Measurements from ENCODE around the gene RTP2. TPM values are rescaled to one million over a fixed set of nuclear protein-coding genes. Genes with fewer than 3 reads are reported as not detected.
A peak's percentile ranks its signal among the peaks of the same experiment; 100 is the strongest.

RTP2 gene
- not detected in 2 replicates for total RNA-seq (2014; rRNA removed; shearing (Covaris generic); ENCODE audit: low replicate concordance)

GRCh38 chr3:187702507-187703033 is at the start of gene RTP2:
TSS of gene RTP2 (minus strand) at chr3:187702557. CDS start at chr3:187702128, 429 bp downstream.
- Histone ChIP-seq H3K9me3 (no peaks in the 10 kb centered on the region), H3K4me3 (no peak within 1 kb of the TSS), H3K36me3 (no peaks in the 10 kb centered on the region), H3K27me3 (no peaks in the 10 kb centered on the region)
- DNase-seq = peak; percentile 60

- DNase-seq = no peak
- Histone ChIP-seq H3K27me3 (no peaks in the 10 kb centered on the region), H3K9me3 (no peaks in the 10 kb centered on the region), H3K36me3 (no peaks in the 10 kb centered on the region), H3K4me3 (no peak overlapping the region)
Measured at GRCh38 chr3:187750513-187751123, 48.3 kb upstream of the RTP2 start.

- Histone ChIP-seq H3K4me3 (no peak overlapping the region), H3K27me3 (no peaks in the 10 kb centered on the region), H3K36me3 (no peaks in the 10 kb centered on the region), H3K9me3 (no peaks in the 10 kb centered on the region)
- DNase-seq = no peak
Measured at GRCh38 chr3:187750006-187750512, 47.7 kb upstream of the RTP2 start.

- Histone ChIP-seq H3K9me3 (no peaks in the 10 kb centered on the region), H3K36me3 (no peaks in the 10 kb centered on the region), H3K4me3 (no peak overlapping the region), H3K27me3 (no peaks in the 10 kb centered on the region)
- DNase-seq = peak; percentile 84
Measured at GRCh38 chr3:187748050-187748481, 45.7 kb upstream of the RTP2 start.

GRCh38 chr3:187747506-187747905 is 45.1 kb upstream of the RTP2 start:
- Histone ChIP-seq H3K4me3 (no peak overlapping the region), H3K9me3 (no peaks in the 10 kb centered on the region), H3K36me3 (no peaks in the 10 kb centered on the region), H3K27me3 (no peaks in the 10 kb centered on the region)
- no peak for DNase-seq

GRCh38 chr3:187746442-187747281 is 44.3 kb upstream of the RTP2 start:
- DNase-seq = no peak
- Histone ChIP-seq H3K36me3 (no peaks in the 10 kb centered on the region), H3K4me3 (peak overlapping the region; percentile 66), H3K27me3 (no peaks in the 10 kb centered on the region), H3K9me3 (no peaks in the 10 kb centered on the region)

- Histone ChIP-seq H3K27me3 (no peaks in the 10 kb centered on the region), H3K36me3 (no peaks in the 10 kb centered on the region), H3K9me3 (no peaks in the 10 kb centered on the region), H3K4me3 (peak overlapping the region; percentile 66)
- no peak for DNase-seq
Measured at GRCh38 chr3:187746059-187746441, 43.7 kb upstream of the RTP2 start.

GRCh38 chr3:187745201-187746058 is 43.1 kb upstream of the RTP2 start, which contains the start of gene BCL6:
TSS of gene BCL6 (minus strand) at chr3:187745468. CDS start at chr3:187733693, 11,775 bp downstream.
- DNase-seq = peak; percentile 90
- no peaks in the 10 kb centered on the region for H3K9me3 ChIP-seq
- peak within 1 kb of the TSS; percentile 66 for H3K4me3 ChIP-seq
- no peaks in the 10 kb centered on the region for H3K36me3 ChIP-seq
- H3K27me3 ChIP-seq = no peaks in the 10 kb centered on the region

GRCh38 chr3:187744169-187745151 is 42.1 kb upstream of the RTP2 start:
- Histone ChIP-seq H3K36me3 (no peaks in the 10 kb centered on the region), H3K27me3 (no peaks in the 10 kb centered on the region), H3K9me3 (no peaks in the 10 kb centered on the region), H3K4me3 (peak overlapping the region; percentile 66)
- DNase-seq = peak; percentile 64

- H3K9me3 ChIP-seq = no peaks in the 10 kb centered on the region
- no peaks in the 10 kb centered on the region for H3K27me3 ChIP-seq
- no peaks in the 10 kb centered on the region for H3K36me3 ChIP-seq
- H3K4me3 ChIP-seq = peak overlapping the region; percentile 66
- peak; percentile 39 for DNase-seq
Measured at GRCh38 chr3:187743195-187744141, 41.1 kb upstream of the RTP2 start.

- Histone ChIP-seq H3K4me3 (peak overlapping the region; percentile 43; the same call in 1 of the 2 replicates), H3K27me3 (no peaks in the 10 kb centered on the region), H3K36me3 (no peaks in the 10 kb centered on the region), H3K9me3 (no peaks in the 10 kb centered on the region)
- no peak for DNase-seq
Measured at GRCh38 chr3:187742351-187743171, 40.2 kb upstream of the RTP2 start.

- peak; percentile 58 for DNase-seq
- Histone ChIP-seq H3K4me3 (peak overlapping the region; percentile 43), H3K36me3 (no peaks in the 10 kb centered on the region), H3K9me3 (no peaks in the 10 kb centered on the region), H3K27me3 (no peaks in the 10 kb centered on the region)
Measured at GRCh38 chr3:187741403-187742350, 39.3 kb upstream of the RTP2 start.
